Common myeloid progenitor, CD34-positive (primary cell): ENCODE measurements around the gene SYNDIG1.

Experiments
- CTCF ChIA-PET: fragments of 350-600 bp; sonication (Branson Sonifier 250); formaldehyde crosslinking; loops from one replicate; lab custom pipeline; 2021; ENCODE audit warnings: antibody characterized with exemption; lab: Charles Lee
- POLR2A ChIA-PET: fragments of 350-600 bp; sonication (Branson Sonifier 250); formaldehyde crosslinking; loops from one replicate; lab custom pipeline; 2021; ENCODE audit warnings: antibody characterized with exemption; lab: Charles Lee
- DNase-seq, 3 donors: peaks; one replicate each; pipeline versions ENCODE4 v3.0.0 to v3.0.0-alpha.2; 2013
- H3K27ac ChIP-seq, 2 experiments: 1 replicate in 1 of 2; 2 replicates in 1 of 2; pipeline ENCODE4 v1.7.0; 2013; ENCODE audit warnings: inconsistent platforms in 2 of 2, low read length in 2 of 2, mild to moderate bottlenecking in 2 of 2, low read depth in 1 of 2, moderate library complexity in 1 of 2; ENCODE audit not compliant: severe bottlenecking in 2 of 2, insufficient read depth in 1 of 2, poor library complexity in 1 of 2
- H3K27me3 ChIP-seq, 5 experiments: replicated peaks in 2 of 5; 1 replicate in 3 of 5; 2 replicates in 2 of 5; pipeline versions ENCODE4 v1.6.1 to v1.7.0; 2013; ENCODE audit warnings: low read length in 4 of 5, mild to moderate bottlenecking in 2 of 5, moderate library complexity in 2 of 5, inconsistent platforms in 1 of 5; ENCODE audit not compliant: insufficient read depth in 5 of 5, control insufficient read depth in 4 of 5
- H3K36me3 ChIP-seq, 4 experiments: 1 replicate in 2 of 4; 2 replicates in 2 of 4; pipeline versions ENCODE4 v1.6.1 to v1.7.0; 2013; ENCODE audit warnings: low read length in 3 of 4, control low read depth in 1 of 4, mild to moderate bottlenecking in 1 of 4; ENCODE audit not compliant: control insufficient read depth in 4 of 4, insufficient read depth in 4 of 4
- H3K4me1 ChIP-seq, 4 experiments: 1 replicate in 3 of 4; 2 replicates in 1 of 4; pipeline versions ENCODE4 v1.6.1 to v1.7.1; 2013; ENCODE audit warnings: low read length in 3 of 4, mild to moderate bottlenecking in 3 of 4, control low read depth in 1 of 4, inconsistent platforms in 1 of 4, moderate library complexity in 1 of 4; ENCODE audit not compliant: control insufficient read depth in 4 of 4, insufficient read depth in 4 of 4; ENCODE audit errors: control extremely low read depth in 1 of 4
- H3K4me3 ChIP-seq, 7 experiments: 1 replicate in 4 of 7; 2 replicates in 3 of 7; pipeline versions ENCODE4 v1.5.1 to v1.7.0; 2013; ENCODE audit warnings: mild to moderate bottlenecking in 7 of 7, low read length in 6 of 7, moderate library complexity in 6 of 7, inconsistent platforms in 2 of 7, low read depth in 2 of 7, control low read depth in 1 of 7; ENCODE audit not compliant: insufficient read depth in 4 of 7, control insufficient read depth in 1 of 7; ENCODE audit errors: extremely low read depth in 1 of 7
- H3K9me3 ChIP-seq, 5 experiments: 1 replicate in 4 of 5; 2 replicates in 1 of 5; pipeline versions ENCODE4 v1.6.1 to v1.7.1; 2013; ENCODE audit warnings: low read length in 4 of 5, mild to moderate bottlenecking in 2 of 5, inconsistent platforms in 1 of 5, low read depth in 1 of 5, moderate library complexity in 1 of 5; ENCODE audit not compliant: control insufficient read depth in 4 of 5, insufficient read depth in 2 of 5; ENCODE audit errors: control extremely low read depth in 1 of 5
- WGBS: methylation state at CpG from one replicate; pipeline ENCODE4 v1.1.5; 2013; ENCODE audit not compliant: insufficient coverage; 5-methylcytosine and 5-hydroxymethylcytosine counted together

Gene SYNDIG1

DNA sequence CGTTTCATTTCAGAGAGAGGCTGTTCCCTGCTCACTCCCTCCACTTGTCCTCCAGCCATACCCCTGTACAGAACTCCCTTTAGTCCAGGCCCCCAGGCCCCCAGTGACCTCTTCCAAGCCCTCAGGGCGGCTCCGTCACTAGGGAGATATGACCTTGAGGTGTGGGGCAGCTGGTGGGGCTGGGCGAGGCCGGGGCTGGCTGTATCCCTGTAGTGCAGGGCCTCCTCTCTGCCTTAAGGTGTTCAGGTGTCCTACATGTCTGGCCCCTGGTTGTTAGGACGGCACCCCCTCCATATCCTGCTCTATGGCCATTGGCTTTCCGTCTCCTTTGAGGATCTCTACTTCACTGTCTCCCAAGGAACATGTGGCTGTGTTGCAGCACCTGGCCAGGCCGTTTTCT lies 17.4 kb upstream of the SYNDIG1 start:
- ChIA-PET CTCF (no interaction called here), POLR2A (no interaction called here)
- no peaks in the 10 kb centered on the region for H3K27me3 ChIP-seq
- no peak for DNase-seq
- no peaks in the 10 kb centered on the region for H3K9me3 ChIP-seq
- no peak overlapping the region for H3K4me3 ChIP-seq
- H3K4me1 ChIP-seq: peaks cover 0 to 12% (median 5%) of the 10 kb centered on the region in 4 experiments
- H3K27ac ChIP-seq: no peak overlapping the region
- WGBS: 100% methylated on average over 5 of the region's 8 CpGs
- no peaks in the 10 kb centered on the region for H3K36me3 ChIP-seq

DNA sequence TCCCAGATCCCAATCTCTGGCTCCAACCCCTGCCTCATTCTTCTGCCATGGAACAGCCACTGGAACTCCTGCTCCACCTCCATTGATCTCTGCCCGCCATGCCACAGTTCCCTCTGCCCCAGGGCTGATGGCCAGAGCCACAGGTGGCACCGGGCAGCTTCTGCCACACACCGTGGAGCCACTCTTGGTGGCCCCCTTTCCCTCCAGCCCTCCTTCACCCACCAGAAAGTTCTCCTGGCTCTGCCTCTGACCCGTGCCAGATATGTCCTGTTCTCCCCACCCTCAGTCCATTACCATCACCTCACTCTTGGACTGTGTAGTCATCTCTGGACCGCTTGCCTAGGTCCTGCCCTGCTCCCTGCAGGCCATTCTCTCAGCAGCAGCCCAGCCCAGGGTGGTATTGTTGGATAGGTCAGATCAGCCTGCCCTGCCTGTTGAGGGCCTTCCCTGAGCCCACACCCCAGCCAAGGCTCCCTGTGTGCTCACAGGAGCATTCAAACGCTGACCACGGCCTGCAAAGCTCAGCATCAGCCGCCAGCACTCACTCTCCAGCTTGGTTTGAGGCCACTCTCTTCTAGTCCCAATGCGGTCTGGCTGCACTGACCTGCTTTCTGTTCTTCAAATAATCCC lies 16.8 kb upstream of the SYNDIG1 start:
- POLR2A ChIA-PET: no interaction called here
- Histone ChIP-seq H3K9me3 (no peaks in the 10 kb centered on the region), H3K36me3 (no peaks in the 10 kb centered on the region)

DNA sequence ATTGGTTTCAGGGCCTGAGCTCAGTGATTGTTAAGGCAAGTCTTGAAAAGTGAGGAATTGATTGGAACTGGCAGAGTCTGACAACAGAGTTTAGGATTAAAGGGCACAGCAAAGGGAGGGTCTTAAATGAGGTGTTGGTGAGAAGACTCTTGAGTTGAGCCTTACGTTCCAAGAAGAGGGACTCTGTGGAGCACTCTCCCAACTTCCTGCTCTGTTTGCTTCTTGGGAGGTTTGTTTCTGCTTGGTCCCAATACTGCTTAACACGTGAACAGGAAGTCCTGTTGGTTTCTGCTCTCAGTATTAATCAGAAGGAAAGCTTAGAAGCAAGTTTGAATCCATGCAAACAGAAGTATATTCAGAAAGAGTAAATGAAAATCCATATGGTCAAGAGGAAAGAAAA lies 15.6 kb upstream of the SYNDIG1 start:
- peak in 2 of 3 donors; percentile 4 to 9 for DNase-seq
- Histone ChIP-seq H3K36me3 (no peaks in the 10 kb centered on the region), H3K9me3 (no peaks in the 10 kb centered on the region), H3K4me1 (peaks cover 0 to 9% (median 5%) of the 10 kb centered on the region in 4 experiments), H3K27me3 (no peaks in the 10 kb centered on the region), H3K4me3 (peak overlapping the region in 1 of 7 experiments; percentile 3), H3K27ac (no peak overlapping the region)
- POLR2A ChIA-PET: interaction anchor here (0.9 kb wide), 1 partner anchor 12 kb away, joined by 4 read pairs; no protein-coding TSS in a partner anchor
- WGBS: 0% methylated on average over 1 of the region's 2 CpGs
- CTCF ChIA-PET: no interaction called here

More for the DNA sequence above, 16.8 kb upstream of the SYNDIG1 start:
- H3K27me3 ChIP-seq: no peaks in the 10 kb centered on the region
- H3K4me3 ChIP-seq: no peak overlapping the region
- peaks cover 0 to 11% (median 5%) of the 10 kb centered on the region in 4 experiments for H3K4me1 ChIP-seq
- DNase-seq: no peak
- WGBS: 95% methylated on average over 7 of the region's 9 CpGs
- CTCF ChIA-PET: no interaction called here
- no peak overlapping the region for H3K27ac ChIP-seq

DNA sequence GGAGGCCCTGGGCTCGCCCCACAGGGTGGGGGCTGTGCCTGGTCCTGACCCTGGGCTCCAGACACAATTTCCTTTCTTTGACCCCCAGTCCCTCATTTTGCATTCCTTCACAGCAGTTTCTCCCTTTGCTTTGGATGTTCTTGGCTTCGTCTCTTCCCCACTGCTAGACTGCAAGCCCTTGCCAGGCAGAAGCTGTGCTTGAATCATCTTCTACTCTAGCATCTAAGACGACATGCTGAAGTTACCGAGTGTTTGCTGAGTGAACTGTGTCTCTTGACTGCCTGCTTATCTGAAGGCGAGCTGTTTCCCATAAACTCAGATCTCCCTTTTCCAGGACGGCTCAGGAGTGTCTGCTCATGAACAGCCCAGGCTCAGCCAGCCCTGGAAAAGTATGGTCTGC lies 14.3 kb upstream of the SYNDIG1 start:
- Histone ChIP-seq H3K27me3 (peaks cover 0 to 9% (median 2%) of the 10 kb centered on the region in 5 experiments), H3K36me3 (no peaks in the 10 kb centered on the region), H3K4me1 (peaks cover 0 to 9% (median 5%) of the 10 kb centered on the region in 4 experiments), H3K4me3 (no peak overlapping the region), H3K27ac (no peak overlapping the region), H3K9me3 (no peaks in the 10 kb centered on the region)
- no peak for DNase-seq
- ChIA-PET POLR2A (no interaction called here), CTCF (no interaction called here)
- WGBS: 95% methylated on average over 4 of the region's 6 CpGs

DNA sequence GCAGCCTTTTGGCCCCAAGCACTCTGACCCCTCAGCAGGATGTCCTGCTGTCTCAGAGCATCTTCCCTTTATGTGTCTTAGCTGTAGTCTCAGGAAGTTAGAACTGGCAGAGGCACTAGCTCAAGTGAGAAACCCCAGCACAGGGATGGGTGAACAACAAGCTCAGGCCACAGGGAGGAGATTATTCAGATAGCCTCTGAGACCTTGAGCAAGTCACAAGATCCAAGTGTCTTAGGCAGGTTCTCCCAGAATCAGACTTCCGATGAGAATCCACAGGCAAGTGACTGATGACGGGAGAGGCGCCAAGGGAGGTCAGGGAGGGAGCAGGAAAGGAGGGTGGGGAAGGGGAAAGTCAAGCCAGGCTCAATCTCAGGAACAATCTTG lies 13.0 kb upstream of the SYNDIG1 start:
- H3K4me3 ChIP-seq: no peak overlapping the region
- no peak for DNase-seq
- H3K4me1 ChIP-seq: peaks cover 0 to 9% (median 5%) of the 10 kb centered on the region in 4 experiments
- POLR2A ChIA-PET: no interaction called here
- no peak overlapping the region for H3K27ac ChIP-seq
- no peaks in the 10 kb centered on the region for H3K36me3 ChIP-seq
- CTCF ChIA-PET: interaction anchor here (0.7 kb wide), 1 partner anchor 14 kb away, joined by 3 read pairs; no protein-coding TSS in a partner anchor
- 100% methylated on average over 3 of the region's 3 CpGs for WGBS
- peaks cover 0 to 11% (median 2%) of the 10 kb centered on the region in 5 experiments for H3K27me3 ChIP-seq
- H3K9me3 ChIP-seq: no peaks in the 10 kb centered on the region

DNA sequence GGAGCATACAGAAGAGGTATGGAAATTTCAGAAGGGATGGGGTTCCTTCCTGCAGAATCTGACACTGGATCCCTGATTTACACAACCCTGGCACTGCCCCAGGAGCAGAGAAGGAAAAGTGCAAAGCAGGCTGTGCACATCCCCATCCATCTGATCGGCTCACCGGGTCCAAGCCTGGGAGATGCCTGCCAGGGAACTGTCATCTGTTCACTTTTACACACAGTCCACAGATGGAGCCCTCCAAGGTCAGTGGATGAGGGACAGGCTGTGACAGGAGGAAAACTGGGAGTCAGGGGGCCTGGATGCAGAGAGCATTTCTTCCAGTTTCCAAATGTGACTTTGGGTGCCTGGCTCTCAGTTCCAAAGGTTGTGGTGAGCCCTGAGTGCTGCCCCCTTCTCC lies 11.0 kb upstream of the SYNDIG1 start:
- no peak overlapping the region for H3K27ac ChIP-seq
- H3K36me3 ChIP-seq: no peaks in the 10 kb centered on the region
- no peak for DNase-seq
- CTCF ChIA-PET: no interaction called here
- H3K4me3 ChIP-seq: no peak overlapping the region
- peaks cover 0 to 9% (median 5%) of the 10 kb centered on the region in 4 experiments for H3K4me1 ChIP-seq
- H3K27me3 ChIP-seq: peaks cover 0 to 11% (median 2%) of the 10 kb centered on the region in 5 experiments
- H3K9me3 ChIP-seq: no peaks in the 10 kb centered on the region
- POLR2A ChIA-PET: no interaction called here
- 92% methylated on average over 2 of the region's 2 CpGs for WGBS

DNA sequence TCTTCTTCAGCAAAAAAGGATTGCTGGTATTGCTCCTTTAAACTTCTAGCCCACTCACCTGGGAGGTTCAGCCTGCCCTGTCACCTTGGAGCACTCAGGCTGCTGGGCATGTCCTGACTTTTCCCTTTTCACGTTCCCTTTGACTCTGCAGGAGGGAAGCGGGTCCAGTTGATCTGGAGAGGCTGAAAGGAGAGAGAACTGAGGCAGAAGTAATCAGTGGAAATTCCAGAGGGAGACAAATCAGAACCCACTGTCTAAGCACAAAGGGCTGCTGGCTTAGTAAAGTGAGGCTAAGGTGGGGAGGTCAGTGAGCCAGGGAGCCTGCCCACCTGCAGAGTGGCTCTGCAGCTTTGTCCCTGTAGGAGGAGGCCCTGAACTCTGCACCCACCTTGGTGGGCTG lies 9.7 kb upstream of the SYNDIG1 start:
- Histone ChIP-seq H3K9me3 (no peaks in the 10 kb centered on the region), H3K27ac (no peak overlapping the region), H3K27me3 (peaks cover 0 to 16% (median 2%) of the 10 kb centered on the region in 5 experiments), H3K4me3 (no peak overlapping the region), H3K36me3 (no peaks in the 10 kb centered on the region), H3K4me1 (no peaks in the 10 kb centered on the region)
- no peak for DNase-seq
- ChIA-PET CTCF (no interaction called here), POLR2A (no interaction called here)
- WGBS: 100% methylated on average over 1 of the region's 2 CpGs
